Left lung (tissue), 10 donors: ENCODE results near the gene ERVFRD-1. TPM values are rescaled to one million over a fixed set of nuclear protein-coding genes. Genes with fewer than 3 reads are reported as not detected.
"Not testable (repeated sequence)": the region's sequence is repeated elsewhere in the genome, so short reads cannot be mapped to it uniquely, and the experiment has no call there.

Experiments
- ATAC-seq: fragments of 200-7000 bp; cut with Tn5 transposase; one replicate; pipeline ENCODE4 v1.9.1; 2020; ENCODE audit warnings: moderate library complexity
- DNase-seq, 4 donors: peaks; one replicate each; pipeline ENCODE4 v3.0.0-alpha.2; 2013 to 2020
- H3K27ac ChIP-seq, 2 donors: fragments of 200-600 bp; sonication (generic) in 1 of 2; one replicate each; pipeline versions ENCODE4 v1.5.0 to v1.8.0; 2020 to 2021
- H3K27me3 ChIP-seq, 2 donors: fragments of 200-600 bp; sonication (generic) in 1 of 2; one replicate each; pipeline versions ENCODE4 v1.5.0 to v1.8.0; 2020 to 2021
- H3K36me3 ChIP-seq, 2 donors: fragments of 200-600 bp; sonication (generic) in 1 of 2; one replicate each; pipeline versions ENCODE4 v1.5.0 to v1.8.0; 2020 to 2021
- H3K4me1 ChIP-seq, 2 donors: fragments of 200-600 bp; one replicate each; pipeline ENCODE4 v1.8.0; 2021
- H3K4me3 ChIP-seq, 2 donors: fragments of 200-600 bp; sonication (generic) in 1 of 2; one replicate each; pipeline versions ENCODE4 v1.5.0 to v1.8.0; 2020 to 2021; ENCODE audit warnings: mild to moderate bottlenecking in 1 of 2
- H3K9me3 ChIP-seq, 2 donors: fragments of 200-600 bp; sonication (generic) in 1 of 2; one replicate each; pipeline versions ENCODE4 v1.5.0 to v1.8.0; 2020 to 2021
- CTCF ChIP-seq, 2 donors: fragments of 200-600 bp; sonication (generic) in 1 of 2; IDR thresholded peaks; one replicate each; pipeline versions ENCODE4 v1.5.0 to v1.8.0; 2021; ENCODE audit warnings: antibody characterized with exemption in 2 of 2
- intact Hi-C, 2 donors: fragments of 100-400 bp; cut with DNase I; formaldehyde crosslinking; loops; one replicate each; pipeline versions ENCODE4 v1.11.2 to v1.14.2; 2022
- polyA plus RNA-seq, 6 donors: library from polyadenylated mRNA; unstranded; fragments of 120-200 nt; gene quantifications; one replicate each; pipeline ENCODE4 v1.2.1, GENCODE V29; 2013; ENCODE audit not compliant: insufficient read length in 6 of 6
- total RNA-seq, 2 donors: library from RNA; stranded (reverse); fragmentation: NEBNext Ultra II Directional; extraction: Animal tissue kit (Norgen Biotek cat#: 25700); gene quantifications; one replicate each; pipeline ENCODE4 v1.2.1, GENCODE V29; 2021
- donor health status: DM: no; HTN: yes; CAD: no.
- donor health status: DM: no; HTN: no; CAD: no.

Gene ERVFRD-1
- total and polyA plus RNA-seq, 8 donors = 0.09 to 0.18 (median 0.13) TPM; not detected in 1

- peak overlapping the region; percentile 90 to 99 for H3K4me3 ChIP-seq
- H3K36me3 ChIP-seq = no peaks in the 10 kb centered on the region
- no peak for TF ChIP-seq CTCF (IDR thresholded peaks at IDR 0.05)
- H3K27me3 ChIP-seq = no peaks in the 10 kb centered on the region
- DNase-seq = no peak
- ATAC-seq = peak; percentile 53
- peak overlapping the region; percentile 97 for H3K27ac ChIP-seq
- H3K4me1 ChIP-seq = peaks cover 13 to 27% of the 10 kb centered on the region in 2 donors
- H3K9me3 ChIP-seq = no peaks in the 10 kb centered on the region
- intact Hi-C loops = no loop called here
Observed at GRCh38 chr6:11092668-11093375, 18.7 kb downstream of the ERVFRD-1 start.

DNA sequence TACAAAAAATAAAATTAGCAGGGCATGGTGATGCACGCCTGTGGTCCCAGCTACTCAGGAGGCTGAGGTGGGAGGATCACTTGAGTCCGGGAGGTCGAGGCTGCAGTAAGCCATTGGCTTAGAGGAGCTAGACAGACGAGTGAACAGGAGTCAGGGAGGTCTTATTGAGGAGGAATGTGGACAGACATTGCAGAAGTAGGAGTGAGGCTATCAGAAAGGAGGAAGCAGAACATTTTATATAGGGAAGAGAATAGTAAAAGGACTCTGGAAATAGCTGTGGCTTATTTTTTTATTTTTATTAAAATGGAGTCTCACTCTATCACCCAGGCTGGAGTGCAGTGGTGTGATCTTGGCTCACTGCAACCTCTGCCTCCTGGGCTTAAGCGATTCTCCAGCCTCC, 20.4 kb downstream of the ERVFRD-1 start:
- H3K27ac ChIP-seq, H3K9me3 ChIP-seq, H3K36me3 ChIP-seq, H3K27me3 ChIP-seq, DNase-seq, H3K4me3 ChIP-seq, ATAC-seq, intact Hi-C loops: not testable (repeated sequence)
- H3K4me1 ChIP-seq = peaks cover 11 to 24% of the 10 kb centered on the region in 2 donors

DNA sequence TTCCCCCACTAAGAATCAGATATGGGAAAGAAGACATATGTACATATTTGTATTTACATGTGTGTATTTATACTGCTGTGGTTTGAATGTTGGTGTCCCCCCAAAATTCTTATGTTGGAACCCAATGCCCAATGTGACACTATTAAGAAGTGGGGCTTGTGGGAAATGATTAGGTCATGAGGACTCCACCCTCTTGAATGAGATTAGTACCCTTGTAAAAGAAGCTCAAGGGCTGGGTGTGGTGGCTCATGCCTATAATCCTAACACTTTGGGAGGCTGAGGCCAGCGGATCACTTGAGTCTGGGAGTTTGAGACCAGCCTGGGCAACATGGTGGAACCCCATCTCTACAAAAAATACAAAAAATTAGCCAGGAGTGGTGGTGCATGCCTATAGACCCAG, 21.8 kb downstream of the ERVFRD-1 start:
- intact Hi-C loops = no loop called here
- Histone ChIP-seq H3K36me3 (no peaks in the 10 kb centered on the region), H3K27ac (no peak overlapping the region), H3K4me3 (no peak overlapping the region), H3K27me3 (no peaks in the 10 kb centered on the region), H3K4me1 (peaks cover 4 to 9% of the 10 kb centered on the region in 2 donors), H3K9me3 (no peaks in the 10 kb centered on the region)
- ATAC-seq (no peak), DNase-seq (no peak)
- TF ChIP-seq CTCF (IDR thresholded peaks at IDR 0.05) = no peak

GRCh38 chr6:11087141-11087812, 24.2 kb downstream of the ERVFRD-1 start:
- intact Hi-C loops = not testable (repeated sequence)

DNA sequence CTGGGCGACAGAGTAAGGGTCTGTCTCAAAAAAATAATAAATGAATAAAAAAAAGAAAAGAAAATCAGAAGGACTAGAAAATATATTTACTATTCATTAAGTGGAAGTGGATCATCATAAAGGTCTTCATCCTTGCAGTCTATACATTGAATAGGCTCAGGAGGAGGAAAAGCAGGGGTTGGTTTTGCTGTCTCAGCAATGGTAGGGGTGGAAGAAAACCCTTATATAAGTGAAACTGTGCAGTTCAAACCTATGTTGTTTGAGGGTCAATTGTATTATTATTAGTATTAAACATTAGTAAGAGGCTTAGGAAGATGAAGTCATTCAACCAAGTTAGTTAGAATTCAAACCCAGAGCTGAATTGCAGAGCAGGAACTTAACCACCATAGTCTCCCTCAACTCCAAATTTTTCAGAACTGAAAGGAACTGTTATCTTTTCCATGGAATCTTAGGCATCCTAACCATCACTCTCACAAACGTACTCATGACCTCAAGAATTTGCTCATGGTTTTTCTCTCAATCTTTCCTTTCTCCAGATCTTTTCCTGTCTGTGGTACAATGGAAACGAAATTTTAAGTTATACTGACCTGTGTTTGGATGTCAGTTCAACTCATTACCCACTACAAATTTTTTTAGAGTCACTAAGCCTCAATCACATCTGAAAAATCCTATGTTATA, 25.6 kb downstream of the ERVFRD-1 start:
- Histone ChIP-seq H3K9me3 (no peaks in the 10 kb centered on the region), H3K36me3 (no peaks in the 10 kb centered on the region), H3K4me3 (no peak overlapping the region), H3K27me3 (no peaks in the 10 kb centered on the region), H3K27ac (no peak overlapping the region), H3K4me1 (no peaks in the 10 kb centered on the region)
- intact Hi-C loops = no loop called here
- ATAC-seq (no peak), DNase-seq (no peak)
- no peak for TF ChIP-seq CTCF (IDR thresholded peaks at IDR 0.05)

More at GRCh38 chr6:11087141-11087812, 24.2 kb downstream of the ERVFRD-1 start:
- H3K27ac ChIP-seq, H3K4me1 ChIP-seq, H3K9me3 ChIP-seq, DNase-seq, ATAC-seq, H3K36me3 ChIP-seq, H3K4me3 ChIP-seq, H3K27me3 ChIP-seq: not testable (repeated sequence)

DNA sequence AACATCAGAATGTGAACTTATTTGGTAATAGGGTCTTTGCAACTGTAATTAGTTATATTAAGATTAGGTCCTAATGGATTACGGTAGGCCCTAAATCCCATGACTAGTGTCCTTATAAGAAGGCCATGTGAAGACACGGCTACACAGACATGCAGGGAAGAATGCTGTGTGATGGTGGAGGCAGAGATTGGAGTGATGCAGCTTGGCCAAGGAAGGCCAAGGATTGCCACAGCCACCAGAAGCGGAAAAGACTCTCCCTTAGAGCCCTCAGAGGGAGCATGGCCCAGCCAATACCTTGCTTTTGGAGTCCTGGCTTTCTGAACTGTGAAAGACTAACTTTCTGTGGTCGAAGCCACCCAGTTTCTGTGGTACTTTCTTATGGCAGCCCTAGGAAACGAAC, 27.6 kb downstream of the ERVFRD-1 start:
- Histone ChIP-seq H3K4me1 (no peaks in the 10 kb centered on the region), H3K27ac (no peak overlapping the region), H3K9me3 (no peaks in the 10 kb centered on the region), H3K4me3 (no peak overlapping the region), H3K27me3 (no peaks in the 10 kb centered on the region), H3K36me3 (no peaks in the 10 kb centered on the region)
- TF ChIP-seq CTCF (IDR thresholded peaks at IDR 0.05) = no peak
- intact Hi-C loops = no loop called here
- DNase-seq (no peak), ATAC-seq (no peak)
